ENCODE results near the gene CD160.
"Not testable (repeated sequence)": the region's sequence is repeated elsewhere in the genome, so short reads cannot be mapped to it uniquely, and the experiment has no call there.

The CD160 gene

GRCh38 chr1:145716641-145717345 lies 2.5 kb upstream of the CD160 start:
- no peak for TF ChIP-seq CTCF (conservative IDR thresholded peaks at IDR 0.05)
- no peak overlapping the region for H3K27ac ChIP-seq

GRCh38 chr1:145717833-145718232 lies 1.5 kb upstream of the CD160 start:
- no peak for TF ChIP-seq CTCF (conservative IDR thresholded peaks at IDR 0.05)
- no peak overlapping the region for H3K27ac ChIP-seq

- not testable (repeated sequence) for H3K27ac ChIP-seq
These were observed 834 bp upstream of the CD160 start for GRCh38 chr1:145718465-145718864.

- no peak for TF ChIP-seq CTCF (conservative IDR thresholded peaks at IDR 0.05)
- peak overlapping the region; percentile 30; the same call in 1 of the 2 replicates for H3K27ac ChIP-seq
These were observed 1.2 kb downstream of the CD160 start for GRCh38 chr1:145720556-145720877.

GRCh38 chr1:145720878-145721671 lies 1.8 kb downstream of the CD160 start:
- peak; percentile 93 for TF ChIP-seq CTCF (conservative IDR thresholded peaks at IDR 0.05)
- peak overlapping the region; percentile 30; the same call in 1 of the 2 replicates for H3K27ac ChIP-seq

GRCh38 chr1:145726193-145726592 lies 6.9 kb downstream of the CD160 start:
- not testable (repeated sequence) for H3K27ac ChIP-seq

GRCh38 chr1:145729196-145729595 lies 9.9 kb downstream of the CD160 start:
- no peak overlapping the region for H3K27ac ChIP-seq
- TF ChIP-seq CTCF (conservative IDR thresholded peaks at IDR 0.05) = no peak

GRCh38 chr1:145729666-145730436 lies 10.6 kb downstream of the CD160 start:
- H3K27ac ChIP-seq = no peak overlapping the region
- TF ChIP-seq CTCF (conservative IDR thresholded peaks at IDR 0.05) = no peak

Measured in VCaP (cell line).